Mesenteric fat pad (tissue), 1 donor: ENCODE measurements around the gene EML1. TPM values are rescaled to one million over a fixed set of nuclear protein-coding genes. Genes with fewer than 3 reads are reported as not detected.
A peak's percentile ranks its signal among the peaks of the same experiment; 100 is the strongest.
"Not testable (repeated sequence)": the region's sequence is repeated elsewhere in the genome, so short reads cannot be mapped to it uniquely, and the experiment has no call there.

ENCODE experiments used
- DNase-seq: peaks from one replicate; pipeline ENCODE4 v3.0.0-alpha.2; 2020; ENCODE audit warnings: low spot score
- total RNA-seq: library from RNA; stranded (reverse); fragmentation: NEBNext Ultra II Directional; extraction: Animal tissue kit (Norgen Biotek cat#: 25700); gene quantifications from one replicate; pipeline ENCODE4 v1.2.1, GENCODE V29; 2021
- donor health status: DM: yes; HTN: yes; CAD: no.

EML1 gene
- total RNA-seq, 1 donor from 2014 or later = 32.5 TPM

DNA sequence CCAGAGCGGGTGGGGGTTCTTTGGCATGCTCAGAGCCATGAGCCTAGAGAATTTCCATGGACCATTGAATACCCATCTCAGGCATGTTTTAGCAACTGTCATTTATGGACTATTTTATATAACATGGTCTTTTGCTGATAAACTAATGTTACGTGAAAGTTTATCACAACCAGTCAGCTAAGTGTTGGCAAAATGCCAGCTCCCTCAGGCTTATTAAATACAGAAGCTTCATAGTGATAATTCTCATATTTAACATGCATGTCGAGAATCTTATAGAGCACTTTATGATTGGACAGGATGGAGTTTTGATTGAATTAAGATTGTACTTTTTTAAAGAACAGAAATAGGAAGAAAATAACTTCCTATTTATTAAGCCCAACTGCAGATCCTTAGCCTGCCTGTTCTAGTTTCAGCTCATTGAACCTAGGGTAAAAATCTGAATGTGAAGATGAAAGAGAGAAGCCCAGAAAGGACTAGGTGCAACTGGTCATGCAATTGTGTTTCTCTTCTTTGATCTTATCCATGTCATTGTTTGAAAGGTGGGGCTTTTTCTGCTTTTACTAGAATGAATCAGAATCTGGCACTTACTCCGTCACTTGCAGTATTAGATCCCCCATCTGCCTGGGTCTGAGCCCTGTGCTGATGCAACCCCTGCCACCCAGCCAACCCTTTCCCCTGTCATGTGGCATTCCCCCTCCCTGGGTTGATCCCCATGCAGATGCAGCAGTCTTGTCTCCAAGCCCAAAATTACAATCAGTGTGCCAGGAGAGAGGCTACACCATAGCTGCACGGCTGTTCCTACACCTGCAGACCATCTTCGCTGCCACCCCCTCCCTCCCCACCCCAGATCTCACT is 137.4 kb downstream of the EML1 start:
- peak; percentile 75 for DNase-seq

DNA sequence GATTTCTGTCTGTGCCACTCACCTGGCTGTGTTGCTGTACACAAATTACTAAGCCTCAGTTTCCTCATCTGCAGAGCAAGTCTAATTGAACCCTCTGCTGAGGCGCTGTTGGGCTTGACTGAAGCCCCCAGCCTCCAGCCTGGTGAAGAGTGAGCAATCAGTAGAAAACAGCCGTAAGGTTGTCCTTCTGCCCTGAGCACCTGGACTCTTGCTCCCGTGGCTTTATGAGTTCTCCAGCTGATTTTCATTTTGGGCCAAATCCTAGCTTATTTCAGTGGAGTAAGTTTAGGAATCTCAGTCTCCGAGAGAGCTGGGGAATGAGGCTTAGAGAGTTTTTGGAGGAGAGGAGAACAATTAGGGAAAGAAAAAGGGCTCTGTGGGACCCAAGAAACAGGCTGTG is 138.1 kb downstream of the EML1 start:
- no peak for DNase-seq

DNA sequence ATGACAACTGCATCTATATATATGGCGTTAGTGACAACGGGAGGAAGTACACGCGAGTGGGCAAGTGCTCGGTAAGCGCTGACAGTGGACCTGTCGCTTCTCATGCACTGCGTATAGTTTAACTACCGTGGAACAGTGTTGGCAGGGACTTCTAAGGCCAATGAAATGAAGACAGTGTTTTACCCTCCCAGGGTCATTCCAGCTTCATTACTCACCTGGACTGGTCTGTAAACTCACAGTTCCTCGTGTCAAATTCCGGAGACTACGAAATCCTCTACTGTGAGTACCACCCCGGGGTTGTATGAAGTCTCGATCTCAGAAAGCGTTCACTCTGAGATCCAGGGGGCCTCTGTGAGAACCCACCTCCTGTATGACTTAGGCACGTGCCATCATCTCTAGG is 142.8 kb downstream of the EML1 start:
- no peak for DNase-seq

DNA sequence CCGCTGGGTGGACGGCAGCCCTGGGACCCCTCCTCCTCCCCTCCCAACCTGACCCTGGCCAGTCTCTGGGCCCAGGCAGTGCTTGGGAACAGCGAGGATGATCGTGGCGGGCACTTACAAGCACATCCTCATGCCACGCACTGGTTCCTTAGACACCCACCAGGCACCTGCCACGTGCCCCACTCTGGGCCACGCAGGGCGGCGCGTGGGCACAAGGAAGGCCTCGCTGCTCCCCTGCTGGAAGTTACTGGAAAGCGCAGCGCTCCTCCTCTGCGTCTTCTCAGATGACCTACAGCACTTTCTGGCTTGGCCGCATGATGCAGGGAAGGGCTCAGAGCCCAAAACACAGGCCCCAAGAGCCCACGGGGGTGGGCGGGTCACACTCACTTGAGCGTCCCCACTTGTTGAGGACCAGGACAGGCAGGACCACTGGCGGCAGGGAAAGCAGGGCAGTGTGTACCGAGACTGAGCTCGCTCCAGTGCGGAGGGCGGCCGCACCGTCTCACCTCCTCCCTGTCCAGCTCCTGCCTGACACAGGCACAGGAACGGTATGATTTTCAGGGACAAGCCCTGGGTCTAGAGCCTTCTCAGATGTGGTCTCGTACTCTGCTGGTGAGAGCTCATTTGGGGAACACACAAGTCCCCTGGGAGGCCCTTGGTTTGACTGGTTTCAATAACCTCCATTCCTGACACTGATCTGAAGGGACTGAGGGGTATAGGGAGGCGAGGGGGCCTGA is 143.7 kb downstream of the EML1 start:
- no peak for DNase-seq

DNA sequence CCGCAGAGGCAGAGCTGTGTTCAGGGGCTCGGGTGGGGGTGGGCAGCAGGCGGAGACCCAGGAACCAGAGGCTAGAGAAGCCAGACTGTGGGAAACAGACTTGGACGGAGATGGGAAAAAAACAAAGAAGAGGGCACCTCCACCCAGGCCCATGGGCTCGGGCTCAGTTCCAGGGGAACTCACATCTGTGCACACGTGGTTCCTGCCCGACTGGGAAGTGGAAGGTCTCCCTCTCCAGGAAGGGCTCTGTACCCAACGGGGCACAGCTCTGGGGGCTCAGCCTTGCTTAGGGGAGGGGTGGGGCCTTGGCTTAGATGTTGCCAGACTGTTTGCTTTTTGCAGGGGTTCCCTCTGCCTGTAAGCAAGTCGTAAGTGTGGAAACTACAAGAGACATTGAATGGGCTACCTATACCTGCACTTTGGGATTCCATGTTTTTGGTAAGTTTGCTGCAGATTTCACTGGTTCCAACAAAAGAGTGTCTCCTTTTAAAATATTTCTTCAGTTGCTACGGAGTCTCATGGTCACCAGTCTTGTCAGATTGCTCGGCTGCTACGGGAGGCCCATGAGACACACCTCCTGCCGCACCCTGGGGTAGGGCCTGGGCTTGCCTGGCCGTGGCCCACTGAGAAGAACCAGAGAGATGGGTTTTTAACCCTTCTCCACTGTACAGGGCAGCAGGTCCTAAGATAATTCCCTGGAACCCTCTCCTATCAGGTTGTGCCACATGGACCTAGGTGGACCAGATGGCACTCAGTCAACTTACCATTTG is 144.4 kb downstream of the EML1 start:
- DNase-seq = no peak

DNA sequence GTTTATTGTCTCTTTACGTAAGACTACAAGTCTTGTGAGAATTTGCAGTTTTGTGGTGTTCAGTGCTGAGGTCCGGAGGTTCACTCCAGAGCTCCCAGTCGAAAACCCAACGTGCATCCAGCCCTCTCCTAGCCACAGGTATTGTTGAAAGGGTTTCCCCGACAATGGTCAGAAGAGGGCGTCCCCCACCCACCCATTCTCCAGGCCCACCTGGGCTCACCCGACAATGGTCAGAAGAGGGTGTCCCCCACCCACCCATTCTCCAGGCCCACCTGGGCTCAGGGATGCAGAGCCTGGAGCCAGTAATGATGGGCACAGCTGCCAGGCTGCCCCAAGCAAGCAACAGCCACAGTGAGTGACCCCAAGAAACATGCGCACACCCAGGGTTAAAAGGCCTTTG is 145.2 kb downstream of the EML1 start:
- DNase-seq = peak; percentile 77

DNA sequence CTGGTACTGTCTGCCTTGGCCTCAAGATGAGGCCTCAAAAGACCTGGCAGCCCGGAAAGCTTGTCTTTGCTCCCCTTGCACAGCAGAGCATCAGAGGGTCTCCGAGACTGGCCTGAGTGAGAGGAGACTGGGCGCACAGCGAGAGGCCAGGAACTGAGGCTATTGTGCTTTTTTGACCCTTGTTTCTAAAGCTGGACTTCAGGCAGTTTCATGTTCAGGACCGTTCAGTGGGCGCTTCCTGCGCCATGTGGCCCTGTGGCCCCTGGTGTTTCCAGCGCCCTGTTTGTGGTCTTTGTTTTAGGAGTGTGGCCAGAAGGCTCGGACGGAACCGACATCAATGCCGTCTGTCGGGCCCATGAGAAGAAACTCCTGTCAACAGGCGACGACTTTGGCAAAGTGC is 145.7 kb downstream of the EML1 start:
- DNase-seq = peak; percentile 71

DNA sequence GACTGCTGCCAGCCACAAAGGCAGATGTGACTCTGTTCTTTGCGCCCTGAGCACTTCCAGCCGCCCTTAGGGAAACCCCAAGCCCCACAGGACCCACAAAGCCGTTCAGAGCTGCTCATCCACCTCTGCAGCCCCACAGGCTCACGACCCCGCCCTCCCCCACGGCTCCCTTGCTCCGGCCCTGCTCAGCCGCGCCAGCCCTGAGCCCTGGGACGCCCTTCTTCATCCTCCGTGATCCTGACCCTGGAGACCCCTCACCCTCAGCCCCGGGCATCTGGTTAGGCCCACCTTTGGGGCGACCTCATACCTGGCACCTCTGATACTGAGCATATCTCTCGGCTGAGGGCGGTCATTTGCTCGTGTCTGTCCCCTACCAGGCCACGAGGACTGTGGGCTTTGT is 146.2 kb downstream of the EML1 start:
- peak; percentile 89 for DNase-seq

DNA sequence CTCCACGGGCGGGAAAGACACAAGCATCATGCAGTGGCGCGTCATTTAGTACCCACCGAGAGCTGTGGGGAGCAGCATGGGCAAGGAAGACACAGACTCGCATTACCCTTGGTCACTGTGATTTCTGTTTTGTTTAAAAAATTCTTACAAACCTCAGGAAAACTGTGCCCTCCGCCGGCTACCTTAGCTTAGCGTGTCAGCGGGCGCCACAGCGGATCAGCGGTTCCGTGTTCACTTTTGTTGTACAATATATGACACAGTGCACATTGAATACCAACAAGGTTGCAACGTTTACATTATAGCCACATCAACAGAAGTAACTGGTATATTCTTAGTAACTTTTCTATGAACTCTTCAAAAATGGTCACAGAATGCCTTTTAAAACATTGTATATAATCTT is 146.9 kb downstream of the EML1 start:
- DNase-seq = peak; percentile 43

DNA sequence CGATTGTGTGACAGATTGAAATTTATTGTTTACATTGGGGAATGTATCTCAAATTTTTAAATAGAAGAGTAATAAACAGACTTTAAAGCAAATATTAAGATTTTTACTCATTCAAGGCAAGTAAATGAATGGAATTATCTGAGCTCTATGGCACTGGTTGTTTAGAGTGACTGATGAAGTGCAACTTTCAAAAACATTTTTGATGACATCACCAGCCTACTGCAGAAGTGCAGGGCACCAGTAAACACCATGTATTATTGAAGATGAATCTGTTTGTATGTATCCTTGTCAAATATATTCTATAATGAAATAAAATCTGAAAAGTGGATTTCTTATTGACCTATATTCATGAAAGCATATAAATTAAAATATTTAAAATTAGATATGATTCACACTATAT is 148.0 kb downstream of the EML1 start:
- no peak for DNase-seq

DNA sequence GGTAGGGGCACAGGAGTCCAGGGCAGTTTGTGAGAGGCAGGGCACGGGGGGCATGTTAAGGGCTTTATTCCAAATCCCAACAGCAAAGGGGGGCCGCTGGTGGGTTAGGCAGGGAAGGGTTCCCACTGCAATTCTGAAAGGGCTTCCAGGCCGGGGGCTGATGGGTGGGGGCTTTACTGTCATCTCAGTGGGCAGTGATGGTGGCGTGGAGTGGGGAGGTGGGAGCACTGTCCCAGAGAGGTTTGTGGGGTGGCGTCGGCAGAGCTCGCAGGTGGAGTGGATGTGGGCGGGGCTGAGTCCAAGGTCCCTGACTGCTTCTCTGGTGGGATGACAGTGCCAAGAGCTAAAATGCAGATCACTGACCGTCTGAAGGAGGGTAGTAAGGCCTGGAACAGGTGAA is 150.4 kb downstream of the EML1 start:
- peak; percentile 57 for DNase-seq

DNA sequence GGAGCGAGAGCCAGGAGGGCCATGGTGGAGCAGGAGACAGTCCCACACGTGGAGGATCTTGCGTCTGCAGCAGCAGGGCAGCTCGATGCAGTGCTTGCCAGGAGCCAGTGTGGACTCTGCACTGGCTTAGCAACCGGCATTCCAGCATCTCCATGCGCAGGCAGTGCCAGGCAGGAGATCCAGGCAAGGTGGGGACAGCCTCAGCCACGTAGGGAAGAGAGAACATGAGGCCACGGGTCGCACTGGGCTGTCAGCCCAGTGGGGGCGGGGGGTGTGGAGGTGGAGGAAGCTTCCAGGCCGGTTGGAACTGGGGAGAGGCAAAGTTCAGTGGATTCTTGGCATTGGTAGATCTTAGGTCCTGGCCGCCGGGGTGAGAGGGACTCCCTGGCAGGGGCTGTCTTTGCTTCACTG is 151.0 kb downstream of the EML1 start:
- DNase-seq = peak; percentile 88

DNA sequence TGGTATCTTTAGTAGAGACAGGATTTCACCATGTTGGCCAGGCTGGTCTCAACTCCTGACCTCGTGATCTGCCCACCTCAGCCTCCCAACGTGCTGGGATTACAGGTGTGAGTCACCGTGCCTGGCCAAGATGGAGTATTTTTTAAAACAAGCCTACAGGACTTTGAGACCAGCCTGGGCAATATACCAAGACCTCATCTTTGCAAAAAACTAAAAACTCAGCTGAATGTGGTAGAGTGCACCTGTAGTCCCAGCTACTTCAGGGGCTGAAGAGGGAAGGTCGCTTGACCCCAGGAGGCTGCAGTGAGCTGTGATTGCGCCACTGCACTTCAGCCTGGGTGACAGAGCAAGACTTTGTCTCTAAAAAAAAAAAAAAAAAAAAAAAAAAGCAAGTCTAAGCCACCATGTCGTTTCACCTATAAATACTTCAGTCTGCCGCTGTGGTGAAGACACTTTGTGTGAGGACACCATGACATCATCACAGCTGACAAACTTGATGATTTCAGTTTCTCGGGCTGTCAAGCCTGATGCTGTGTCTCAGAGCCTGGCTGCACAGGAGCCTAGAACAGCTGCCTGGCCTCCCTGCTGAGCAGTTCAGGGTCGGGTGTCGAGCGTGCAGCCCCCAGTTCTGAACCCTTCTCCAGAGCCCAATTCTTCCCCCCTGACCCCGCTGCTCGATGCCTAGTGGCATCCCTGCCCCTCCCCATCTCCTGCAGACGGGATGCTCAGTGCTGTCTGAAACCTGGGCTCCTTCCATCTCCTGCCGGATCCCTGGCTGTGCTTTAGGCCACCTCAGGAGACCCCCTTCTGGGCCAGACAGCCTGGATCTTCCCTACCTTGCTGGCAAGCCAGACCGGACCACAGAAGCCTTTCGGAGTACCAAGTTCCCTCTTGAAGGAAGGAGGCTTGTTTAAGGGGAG is 152.8 kb downstream of the EML1 start:
- no peak for DNase-seq

DNA sequence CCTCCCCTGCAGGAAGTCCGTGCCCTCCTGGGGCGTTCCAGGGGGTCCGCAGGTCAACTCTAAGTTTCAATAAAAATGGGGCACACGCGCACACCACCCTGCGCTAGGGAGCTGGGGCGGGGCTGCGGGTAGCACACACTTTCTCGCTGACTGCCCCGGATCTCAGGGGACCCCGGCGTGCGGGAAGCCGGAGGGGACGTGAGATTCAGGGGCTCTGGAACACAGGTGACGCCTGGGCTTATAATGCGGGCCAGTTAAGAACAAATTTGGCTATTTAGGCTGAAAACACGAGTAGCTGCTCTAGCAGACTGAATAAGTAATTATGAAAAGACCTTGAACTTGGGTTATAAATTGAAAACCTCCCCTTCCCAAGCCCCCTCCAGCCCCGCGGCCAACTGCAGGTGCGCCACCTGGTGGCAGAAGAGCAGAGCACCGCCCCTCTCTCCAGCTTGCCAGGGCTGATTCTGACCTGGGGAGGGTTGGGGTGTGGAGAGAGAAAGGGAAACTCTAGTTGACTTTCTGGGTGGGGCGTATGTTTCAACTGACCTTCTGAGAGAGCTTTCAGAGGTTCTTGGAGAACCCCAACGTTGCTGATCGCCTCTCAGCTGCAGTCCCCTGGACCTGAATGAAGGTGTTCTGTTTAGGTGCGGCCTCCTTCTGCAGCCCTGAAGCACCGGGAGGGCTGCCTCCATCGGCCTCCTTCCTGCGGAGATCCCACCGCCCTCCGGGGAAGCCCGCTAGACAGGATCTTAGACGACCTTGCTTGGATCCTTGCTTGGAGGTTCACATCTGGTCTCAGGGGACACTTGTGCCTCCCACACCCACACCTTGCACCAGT is 153.7 kb downstream of the EML1 start:
- DNase-seq = no peak

DNA sequence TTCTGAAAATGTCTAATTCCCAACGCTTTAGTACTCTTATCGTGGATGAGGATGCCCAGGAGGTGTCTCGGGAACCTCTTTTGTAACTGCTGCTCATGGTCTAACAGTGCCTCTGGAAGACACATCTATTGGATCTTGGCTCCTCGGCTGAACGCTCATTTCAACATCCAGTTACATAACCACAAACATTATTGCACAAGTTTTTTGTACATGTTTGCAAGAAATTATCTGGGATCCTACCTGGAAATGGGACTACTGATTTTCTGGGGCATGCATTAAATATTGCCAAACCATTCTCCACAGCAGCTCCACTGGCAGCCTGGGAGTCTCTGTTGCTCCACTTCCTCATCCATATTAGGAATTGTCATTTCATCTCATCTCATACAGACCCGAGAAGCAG is 154.5 kb downstream of the EML1 start:
- no peak for DNase-seq

DNA sequence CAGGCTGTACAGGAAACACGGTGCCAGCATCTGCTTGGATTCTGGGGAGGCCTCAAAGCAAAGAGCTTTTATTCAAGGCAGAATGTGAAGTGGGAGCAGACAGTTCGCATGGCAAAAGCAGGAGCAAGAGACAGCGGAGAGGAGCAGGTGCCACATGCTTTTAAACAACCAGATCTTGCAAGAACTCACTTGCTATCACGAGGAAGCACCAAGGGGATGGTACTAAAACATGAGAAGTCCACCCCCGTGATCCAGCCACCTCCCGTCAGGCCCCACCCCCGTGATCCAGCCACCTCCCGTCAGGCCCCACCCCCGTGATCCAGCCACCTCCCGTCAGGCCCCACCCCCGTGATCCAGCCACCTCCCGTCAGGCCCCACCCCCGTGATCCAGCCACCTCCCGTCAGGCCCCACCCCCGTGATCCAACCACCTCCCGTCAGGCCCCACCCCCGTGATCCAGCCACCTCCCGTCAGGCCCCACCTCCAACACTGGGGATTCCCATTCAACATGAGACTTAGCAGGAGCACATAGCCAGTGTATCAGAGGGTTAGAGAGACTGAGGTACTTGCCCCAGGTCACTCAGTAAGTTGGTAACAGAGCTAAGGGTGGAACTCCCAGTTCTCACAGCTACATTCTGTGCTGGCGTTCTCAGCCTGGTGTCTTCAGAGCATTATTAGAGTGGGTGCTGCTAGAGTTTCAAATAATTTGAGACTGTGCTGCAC is 156.0 kb downstream of the EML1 start:
- DNase-seq = not testable (repeated sequence)

DNA sequence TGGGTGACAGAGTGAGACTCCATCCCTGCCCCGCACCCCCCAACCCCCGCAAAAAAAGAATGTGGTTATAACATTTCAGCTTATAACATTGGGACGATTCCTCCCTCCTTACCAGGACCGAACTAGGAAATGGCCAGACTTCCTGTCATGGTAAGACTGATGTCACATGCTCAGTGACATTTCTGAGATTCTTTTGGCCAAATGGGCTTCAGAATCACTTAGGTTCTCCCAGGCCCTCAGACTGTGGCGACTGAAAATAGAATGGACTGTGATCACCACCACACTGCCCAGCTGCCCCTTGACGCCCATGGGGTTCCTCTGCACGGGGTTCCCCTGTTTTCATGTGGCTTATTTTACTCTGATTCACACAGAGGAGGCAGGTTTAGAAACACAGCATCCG is 157.0 kb downstream of the EML1 start:
- no peak for DNase-seq

DNA sequence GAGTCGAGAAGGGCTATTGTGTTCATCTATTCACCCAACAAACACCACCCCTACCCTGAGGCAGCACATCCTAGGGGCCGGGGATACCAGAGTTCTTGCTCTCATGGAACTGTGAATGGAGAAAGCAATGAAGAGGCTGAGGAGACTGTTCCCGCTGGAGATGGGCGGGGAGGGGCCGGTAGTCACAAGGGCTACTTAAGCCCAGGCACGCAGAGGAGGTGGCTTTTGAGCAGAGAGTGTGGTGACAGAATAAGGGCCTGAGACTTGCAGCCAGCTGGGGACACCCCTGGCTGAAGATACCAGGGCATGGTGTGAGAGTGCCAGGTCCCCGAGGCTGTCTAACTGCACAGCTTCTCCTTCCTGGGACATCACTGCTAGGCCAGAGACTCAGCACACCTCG is 157.9 kb downstream of the EML1 start:
- DNase-seq = no peak

DNA sequence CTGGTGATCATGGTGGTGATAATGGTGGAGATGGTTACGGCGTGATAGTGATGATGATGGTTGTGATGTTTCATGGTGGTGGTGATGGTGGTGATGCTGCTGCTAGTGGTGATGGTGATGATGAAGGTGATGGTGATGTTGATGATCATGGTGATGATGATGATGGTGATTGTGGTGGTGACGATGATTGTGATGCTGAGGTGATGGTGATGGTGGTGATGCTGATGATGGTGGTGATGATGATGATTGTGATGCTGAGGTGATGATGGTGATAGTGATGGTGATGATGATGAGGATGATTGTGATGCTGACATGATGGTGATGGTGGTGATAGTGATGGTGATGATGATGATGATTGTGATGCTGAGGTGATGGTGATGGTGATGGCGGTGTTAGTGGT is 158.8 kb downstream of the EML1 start:
- DNase-seq = no peak
